K562 (cell line): ENCODE measurements around the gene DHX35. TPM values are rescaled to one million over a fixed set of nuclear protein-coding genes. Genes with fewer than 3 reads are reported as not detected.

Experiments
- ATAC-seq: fragments of 200-7000 bp; cut with Tn5 transposase; 3 replicates; pipeline ENCODE4 v1.9.1; 2020; ENCODE audit warnings: moderate library complexity
- BruUV-seq: library from RNA; stranded (reverse); fragments of 400-500 nt; replicated peaks from 2 replicates; lab custom pipeline; 2021; lab: Mats Ljungman, UMichigan
- CTCF ChIA-PET: fragments of 300-600 bp; formaldehyde crosslinking; extraction: SDS; loops from one replicate; lab custom pipeline; 2021; ENCODE audit warnings: low intra/inter-chr PET ratio; lab: Yijun Ruan, JAX
- POLR2A ChIA-PET: fragments of 300-600, 350-650 bp; sonication (Branson Sonifier 250); formaldehyde crosslinking; extraction: SDS; loops from one replicate; lab custom pipeline; 2021; ENCODE audit warnings: antibody characterized with exemption, inconsistent platforms; lab: Yijun Ruan, JAX
- DNase-seq, 4 experiments: peaks; one replicate each; pipeline versions ENCODE4 v3.0.0 to v3.0.0-alpha.2; 2011 to 2018; ENCODE audit warnings: low spot score in 3 of 4, mixed read lengths in 3 of 4; ENCODE audit errors: extremely low read depth in 1 of 4
- FAIRE-seq: peaks from 2 replicates; lab custom pipeline; 2011; peaks lifted over from hg19 to GRCh38; lab: Jason Lieb, UNC
- H2AFZ ChIP-seq: 2 replicates; pipeline ENCODE4 v1.6.0; 2011; ENCODE audit warnings: low read depth, low read length, control low read depth, inconsistent platforms
- H3K27ac ChIP-seq: fragments of 200-600 bp; 3 replicates; pipeline ENCODE4 v1.8.0; 2011; ENCODE audit warnings: low read depth, mild to moderate bottlenecking, control low read depth, inconsistent platforms, low read length, moderate library complexity, mixed read lengths; ENCODE audit errors: extremely low read depth
- H3K27me3 ChIP-seq, 2 experiments: fragments of 300-600 bp in 1 of 2; 2 replicates in 1 of 2; 3 replicates in 1 of 2; pipeline versions ENCODE4 v1.6.0 to v1.8.0; 2011; ENCODE audit warnings: inconsistent platforms in 2 of 2, low read length in 2 of 2, mild to moderate bottlenecking in 1 of 2, mixed read lengths in 1 of 2, moderate library complexity in 1 of 2; ENCODE audit not compliant: control insufficient read depth in 2 of 2, insufficient read depth in 2 of 2
- H3K36me3 ChIP-seq: fragments of 300-600 bp; 3 replicates; pipeline ENCODE4 v1.8.0; 2011; ENCODE audit warnings: mild to moderate bottlenecking, low read length, inconsistent platforms; ENCODE audit not compliant: control insufficient read depth, insufficient read depth
- H3K4me1 ChIP-seq, 2 experiments: fragments of 200-600 bp in 1 of 2; replicated peaks in 1 of 2; 2 replicates in 1 of 2; 3 replicates in 1 of 2; pipeline versions ENCODE4 v1.5.1 to v1.8.0; 2011; ENCODE audit warnings: inconsistent platforms in 2 of 2, low read length in 2 of 2, mild to moderate bottlenecking in 1 of 2, mixed read lengths in 1 of 2, moderate library complexity in 1 of 2; ENCODE audit not compliant: control insufficient read depth in 2 of 2, insufficient read depth in 2 of 2
- H3K4me2 ChIP-seq: 2 replicates; pipeline ENCODE4 v1.6.1; 2011; ENCODE audit warnings: low read length, control low read depth, inconsistent platforms, mixed read lengths; ENCODE audit not compliant: insufficient read depth
- H3K4me3 ChIP-seq: fragments of 200-600 bp; sonication (generic), shearing (Covaris generic); 2 replicates; pipeline ENCODE4 v1.5.1; 2016; ENCODE audit warnings: control low read depth, inconsistent platforms
- H3K79me2 ChIP-seq: fragments of 200-600 bp; 3 replicates; pipeline ENCODE4 v1.8.0; 2011; ENCODE audit warnings: low read length, inconsistent platforms; ENCODE audit not compliant: control insufficient read depth, insufficient read depth
- H3K9ac ChIP-seq, 2 experiments: 2 replicates each; pipeline versions ENCODE4 v1.6.0 to v1.6.1; 2011; ENCODE audit warnings: low read depth in 2 of 2, low read length in 2 of 2, control low read depth in 1 of 2, inconsistent platforms in 1 of 2, mild to moderate bottlenecking in 1 of 2, mixed read lengths in 1 of 2; ENCODE audit not compliant: insufficient read depth in 1 of 2
- H3K9me1 ChIP-seq: one replicate; pipeline ENCODE4 v1.6.0; 2011; ENCODE audit warnings: inconsistent platforms, mild to moderate bottlenecking, low read length, moderate library complexity; ENCODE audit not compliant: control insufficient read depth, insufficient read depth
- H3K9me3 ChIP-seq: replicated peaks from 2 replicates; pipeline ENCODE4 v1.5.1; 2011; ENCODE audit warnings: low read depth, low read length, inconsistent platforms; ENCODE audit not compliant: control insufficient read depth, insufficient read depth
- H4K20me1 ChIP-seq: replicated peaks from 2 replicates; pipeline ENCODE4 v1.6.1; 2011; ENCODE audit warnings: low read length, inconsistent platforms, mixed read lengths; ENCODE audit not compliant: control insufficient read depth, insufficient read depth
- DACH1 ChIP-seq: fragments of 450-650 bp; IDR thresholded peaks from 2 replicates; pipeline ENCODE4 v1.6.1; 2018; ENCODE audit not compliant: partially characterized antibody
- NBN ChIP-seq: fragments of 450-650 bp; IDR thresholded peaks from 2 replicates; pipeline ENCODE4 v1.6.1; 2016; ENCODE audit warnings: low read depth, mild to moderate bottlenecking
- PCBP1 ChIP-seq: fragments of 200-400 bp; formaldehyde crosslinking; IDR thresholded peaks from 2 replicates; pipeline ENCODE4 v1.6.1; 2018; ENCODE audit warnings: mild to moderate bottlenecking, low read depth, low read length; ENCODE audit not compliant: poor library complexity, severe bottlenecking
- RNF2 ChIP-seq: sonication (generic); IDR thresholded peaks from 2 replicates; pipeline ENCODE4 v1.6.1; 2016
- WGBS: fragments of 100-300 bp; shearing (Covaris generic); methylation state at CpG from one replicate; pipeline ENCODE4 v1.1.6; 2016; ENCODE audit warnings: low coverage, mixed read lengths; ENCODE audit not compliant: insufficient coverage; ENCODE audit errors: missing lambda C conversion rate; 5-methylcytosine and 5-hydroxymethylcytosine counted together
- in situ Hi-C: fragments of 300-500 bp; cut with MboI; formaldehyde crosslinking; loops from 4 replicates; pipeline ENCODE4 v1.15.0; 2018; ENCODE audit warnings: inconsistent platforms, mixed read lengths
- intact Hi-C: fragments of 100-400 bp; cut with micrococcal nuclease; formaldehyde crosslinking; loops from 2 replicates; pipeline ENCODE4 v1.14.2; 2022
- polyA plus RNA-seq, 8 experiments: library from polyadenylated mRNA; depleted of rRNA in 4 of 8; stranded (reverse) in 5 of 8; unstranded in 3 of 8; fragments of >200 nt; fragmentation: Nextera tagmentation in 2 of 8; fragmentation: Illumina TruSeq in 1 of 8; extraction: Ambion mirVana in 2 of 8; extraction: Trizol in 1 of 8; gene quantifications; 2 replicates each; pipeline versions ENCODE4 v1.2.1 to v1.2.3, GENCODE V29; 2011 to 2014; ENCODE audit warnings: inconsistent platforms in 1 of 8, missing spikeins in 1 of 8
- total RNA-seq, 7 experiments: library from RNA; depleted of rRNA in 6 of 7; stranded (reverse); fragments of >200 nt in 6 of 7; fragmentation: Illumina TruSeq in 2 of 7; extraction: Trizol in 2 of 7; gene quantifications; 2 replicates each; pipeline versions ENCODE4 v1.2.1 to v1.2.3, GENCODE V29; 2011 to 2021; ENCODE audit warnings: low replicate concordance in 1 of 7
- TF ChIP-seq, protein P1 (sequence below): IDR thresholded peaks from 2 replicates; pipeline ENCODE4 v1.6.1; 2011; ENCODE audit warnings: borderline replicate concordance, low read depth, mild to moderate bottlenecking, moderate library complexity, low read length; ENCODE audit not compliant: insufficient read depth, poor library complexity, severe bottlenecking

The DHX35 gene
- total and polyA plus RNA-seq, 9 of the 15 experiments (the other 6 are each of a cell fraction or from before 2014, with no cell fraction given): 6.5 to 25.6 (median 16.9) TPM

DNA sequence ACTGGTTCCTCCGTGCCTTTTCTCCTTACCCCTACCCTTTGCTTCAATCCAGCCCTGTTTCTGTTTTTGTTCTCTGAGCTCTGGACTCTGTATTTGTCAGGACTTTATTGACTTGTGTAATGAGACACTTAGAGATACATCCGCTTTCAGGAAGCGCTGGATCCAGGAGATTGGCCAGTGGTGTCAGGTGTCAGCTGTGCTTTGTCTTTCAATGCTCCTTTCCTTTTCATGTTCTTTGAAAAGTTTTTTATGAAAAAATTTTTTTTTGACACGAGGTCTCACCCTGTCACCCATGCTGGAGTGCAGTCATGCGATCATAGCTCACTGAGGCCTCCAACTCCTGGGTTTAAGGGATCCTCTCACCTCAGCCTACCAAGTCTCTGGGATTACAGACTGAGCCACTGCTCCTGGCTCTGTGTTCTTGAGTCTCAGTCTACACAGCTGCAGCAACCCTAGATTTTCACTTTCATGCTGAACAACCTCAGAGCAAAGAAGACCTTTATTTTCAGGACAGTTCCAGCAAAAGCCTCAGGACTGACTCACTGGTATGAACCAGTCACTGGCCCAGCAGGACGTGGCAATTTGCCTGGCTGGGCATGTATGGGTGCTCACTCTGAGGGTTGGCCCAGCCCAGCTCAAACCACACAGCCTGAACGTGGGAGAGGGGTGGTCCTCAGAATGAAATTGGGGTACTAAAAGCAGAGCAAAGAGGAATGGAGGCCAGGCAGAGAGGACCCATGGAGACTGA is 108.5 kb downstream of the DHX35 start (continued):
- no peak for TF ChIP-seq DACH1

DNA sequence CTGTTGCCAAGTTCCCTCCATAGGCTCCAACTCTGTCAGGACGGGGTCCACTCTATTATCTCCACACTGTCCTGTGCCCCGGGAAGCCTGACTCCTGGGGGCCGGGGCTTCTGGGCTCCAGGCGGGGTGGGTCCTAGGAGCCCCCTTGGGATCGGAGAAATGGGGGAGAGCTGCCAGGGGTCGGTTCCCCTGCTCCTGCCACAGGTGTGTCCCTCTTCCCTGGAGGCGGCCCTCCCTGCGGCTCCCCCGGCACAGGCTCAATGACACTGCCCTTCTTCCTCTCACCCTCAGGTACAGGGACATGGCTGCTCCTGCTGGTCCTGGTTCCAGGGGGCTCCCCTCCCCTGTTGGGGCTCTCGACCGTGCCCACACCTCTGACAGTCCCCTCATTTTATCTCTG is 110.0 kb downstream of the DHX35 start:
- in situ Hi-C loops (no loop called here), intact Hi-C loops (no loop called here)
- Histone ChIP-seq H2AFZ (no peak overlapping the region), H3K36me3 (no peaks in the 10 kb centered on the region), H3K9ac (no peak overlapping the region), H4K20me1 (no peaks in the 10 kb centered on the region), H3K9me3 (no peaks in the 10 kb centered on the region; the same call in 1 of the 2 replicates), H3K4me1 (no peaks in the 10 kb centered on the region), H3K4me3 (no peak overlapping the region), H3K27ac (no peak overlapping the region), H3K4me2 (no peak overlapping the region), H3K79me2 (no peaks in the 10 kb centered on the region), H3K27me3 (peaks cover 15 to 42% of the 10 kb centered on the region in 2 experiments; a peak in 3 of 5 replicates), H3K9me1 (no peaks in the 10 kb centered on the region)
- TF ChIP-seq RNF2 (no peak), PCBP1 (no peak), NBN (no peak)
- TF ChIP-seq, protein P1, sequence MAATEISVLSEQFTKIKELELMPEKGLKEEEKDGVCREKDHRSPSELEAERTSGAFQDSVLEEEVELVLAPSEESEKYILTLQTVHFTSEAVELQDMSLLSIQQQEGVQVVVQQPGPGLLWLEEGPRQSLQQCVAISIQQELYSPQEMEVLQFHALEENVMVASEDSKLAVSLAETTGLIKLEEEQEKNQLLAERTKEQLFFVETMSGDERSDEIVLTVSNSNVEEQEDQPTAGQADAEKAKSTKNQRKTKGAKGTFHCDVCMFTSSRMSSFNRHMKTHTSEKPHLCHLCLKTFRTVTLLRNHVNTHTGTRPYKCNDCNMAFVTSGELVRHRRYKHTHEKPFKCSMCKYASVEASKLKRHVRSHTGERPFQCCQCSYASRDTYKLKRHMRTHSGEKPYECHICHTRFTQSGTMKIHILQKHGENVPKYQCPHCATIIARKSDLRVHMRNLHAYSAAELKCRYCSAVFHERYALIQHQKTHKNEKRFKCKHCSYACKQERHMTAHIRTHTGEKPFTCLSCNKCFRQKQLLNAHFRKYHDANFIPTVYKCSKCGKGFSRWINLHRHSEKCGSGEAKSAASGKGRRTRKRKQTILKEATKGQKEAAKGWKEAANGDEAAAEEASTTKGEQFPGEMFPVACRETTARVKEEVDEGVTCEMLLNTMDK: no peak
- DNase-seq: no peak
- ChIA-PET CTCF (no interaction called here), POLR2A (no interaction called here)
- BruUV-seq: no TSS peak
- no peak for FAIRE-seq
- 0% methylated on average over 8 of the region's 11 CpGs for WGBS
- ATAC-seq: no peak
